D721Med (cell line): Measurements from ENCODE around the gene CELF1.
"Not testable (repeated sequence)": the region's sequence is repeated elsewhere in the genome, so short reads cannot be mapped to it uniquely, and the experiment has no call there.

Source experiments
- DNase-seq: peaks from one replicate; pipeline ENCODE4 v3.0.0; 2011; ENCODE audit warnings: low spot score; ENCODE audit not compliant: insufficient read length
- FAIRE-seq: peaks from 2 replicates; lab custom pipeline; 2011; peaks lifted over from hg19 to GRCh38; lab: Jason Lieb, UNC
- CTCF ChIP-seq: IDR thresholded peaks from 2 replicates; pipeline ENCODE4 v1.5.1; 2012; ENCODE audit warnings: mild to moderate bottlenecking, control low read depth; ENCODE audit not compliant: insufficient read depth; ENCODE audit errors: missing control alignments

The CELF1 gene

GRCh38 chr11:47536915-47537314, 16.0 kb downstream of the CELF1 start:
- DNase-seq = no peak
- no peak for TF ChIP-seq CTCF
- no peak for FAIRE-seq

- TF ChIP-seq CTCF = no peak
- DNase-seq (no peak), FAIRE-seq (no peak)
Measured at GRCh38 chr11:47534704-47535251, 18.2 kb downstream of the CELF1 start.

- DNase-seq (no peak), FAIRE-seq (no peak)
- no peak for TF ChIP-seq CTCF
Measured at GRCh38 chr11:47533690-47534151, 19.2 kb downstream of the CELF1 start.

- TF ChIP-seq CTCF = no peak
- FAIRE-seq (no peak), DNase-seq (no peak)
Measured at GRCh38 chr11:47532597-47533213, 20.2 kb downstream of the CELF1 start.

- TF ChIP-seq CTCF = no peak
- DNase-seq (no peak), FAIRE-seq (no peak)
Measured at GRCh38 chr11:47531666-47532065, 21.3 kb downstream of the CELF1 start.

GRCh38 chr11:47530721-47531120, 22.2 kb downstream of the CELF1 start:
- FAIRE-seq, DNase-seq: not testable (repeated sequence)

- FAIRE-seq (no peak), DNase-seq (no peak)
Measured at GRCh38 chr11:47529951-47530350, 23.0 kb downstream of the CELF1 start.

More at GRCh38 chr11:47529951-47530350, 23.0 kb downstream of the CELF1 start:
- TF ChIP-seq CTCF = no peak
